Activated CD8-positive, alpha-beta T cell treated with anti-CD3 and anti-CD28 coated beads for 36 hours (primary cell): Measurements from ENCODE around the gene C1orf21. TPM values are rescaled to one million over a fixed set of nuclear protein-coding genes. Genes with fewer than 3 reads are reported as not detected.

Experiments used
- ATAC-seq: fragments of 200-7000 bp; cut with Tn5 transposase; one replicate; pipeline ENCODE4 v1.10.0; 2021; ENCODE audit warnings: mild to moderate bottlenecking, moderate library complexity
- CTCF ChIA-PET: fragments of 350-600 bp; sonication (Branson Sonifier 250); formaldehyde crosslinking; loops from one replicate; lab custom pipeline; 2021; ENCODE audit warnings: antibody characterized with exemption; lab: Charles Lee
- POLR2A ChIA-PET: fragments of 350-600 bp; sonication (Branson Sonifier 250); formaldehyde crosslinking; loops from one replicate; lab custom pipeline; 2021; ENCODE audit warnings: antibody characterized with exemption; lab: Charles Lee
- DNase-seq: peaks from one replicate; pipeline ENCODE4 v3.0.0-alpha.2; 2020
- H3K27ac Mint-ChIP-seq: one replicate; pipeline ENCODE4 v1.8.0; 2021; ENCODE audit warnings: mild to moderate bottlenecking, mixed read lengths
- H3K27me3 Mint-ChIP-seq: one replicate; pipeline ENCODE4 v1.8.0; 2021; ENCODE audit warnings: mixed read lengths
- H3K36me3 Mint-ChIP-seq: one replicate; pipeline ENCODE4 v1.8.0; 2021; ENCODE audit warnings: low read depth, mixed read lengths
- H3K4me1 Mint-ChIP-seq: one replicate; pipeline ENCODE4 v1.8.0; 2021; ENCODE audit warnings: low read depth, mixed read lengths
- H3K4me3 Mint-ChIP-seq: one replicate; pipeline ENCODE4 v1.8.0; 2021; ENCODE audit warnings: mild to moderate bottlenecking, moderate library complexity, mixed read lengths
- H3K9me3 Mint-ChIP-seq: one replicate; pipeline ENCODE4 v1.8.0; 2021; ENCODE audit warnings: mixed read lengths
- CTCF ChIP-seq: fragments of 200-600 bp; IDR thresholded peaks from one replicate; pipeline ENCODE4 v1.8.0; 2022; ENCODE audit warnings: antibody characterized with exemption, mild to moderate bottlenecking
- intact Hi-C: fragments of 100-400 bp; cut with micrococcal nuclease; formaldehyde crosslinking; loops from one replicate; pipeline ENCODE4 v1.10.0; 2022
- total RNA-seq, 2 experiments: library from RNA; stranded (reverse); gene quantifications; one replicate each; pipeline ENCODE4 v1.2.3, GENCODE V29; 2021

The C1orf21 gene
- total RNA-seq, 2 experiments from 2014 or later, result 3.8 to 4.6 TPM

- DNase-seq (no peak), ATAC-seq (no peak)
- ChIA-PET POLR2A (no interaction called here), CTCF (interaction anchor here (1.4 kb wide), 1 partner anchor 9 kb away, joined by 3 read pairs; no protein-coding TSS in a partner anchor)
- no peak for TF ChIP-seq CTCF
- Mint-ChIP-seq H3K27me3 (peaks cover 10% of the 10 kb centered on the region), H3K9me3 (no peaks in the 10 kb centered on the region), H3K4me1 (no peaks in the 10 kb centered on the region), H3K27ac (no peak overlapping the region), H3K4me3 (no peak overlapping the region), H3K36me3 (no peaks in the 10 kb centered on the region)
- intact Hi-C loops, result no loop called here
Observed at GRCh38 chr1:184370850-184371249, 16.0 kb upstream of the C1orf21 start.

- ATAC-seq (no peak), DNase-seq (no peak)
- intact Hi-C loops, result no loop called here
- POLR2A ChIA-PET, result no interaction called here
- Mint-ChIP-seq H3K4me3 (no peak overlapping the region), H3K27me3 (peaks cover 12% of the 10 kb centered on the region), H3K9me3 (no peaks in the 10 kb centered on the region), H3K27ac (no peak overlapping the region), H3K4me1 (no peaks in the 10 kb centered on the region), H3K36me3 (no peaks in the 10 kb centered on the region)
- no peak for TF ChIP-seq CTCF
- CTCF ChIA-PET, result no interaction called here
Observed at GRCh38 chr1:184373155-184373554, 13.7 kb upstream of the C1orf21 start.

- H3K27ac Mint-ChIP-seq, result no peak overlapping the region
- no peak for TF ChIP-seq CTCF
Observed at GRCh38 chr1:184376369-184376768, 10.5 kb upstream of the C1orf21 start.

GRCh38 chr1:184379111-184379752 lies 7.6 kb upstream of the C1orf21 start:
- CTCF ChIA-PET, result no interaction called here
- no peak for TF ChIP-seq CTCF
- intact Hi-C loops, result no loop called here
- no peaks in the 10 kb centered on the region for H3K9me3 Mint-ChIP-seq
- H3K27ac Mint-ChIP-seq, result no peak overlapping the region
- no peaks in the 10 kb centered on the region for H3K36me3 Mint-ChIP-seq
- ATAC-seq (no peak), DNase-seq (no peak)
- H3K4me3 Mint-ChIP-seq, result no peak overlapping the region
- H3K4me1 Mint-ChIP-seq, result no peaks in the 10 kb centered on the region
- POLR2A ChIA-PET, result no interaction called here
- H3K27me3 Mint-ChIP-seq, result peaks cover 17% of the 10 kb centered on the region

More at GRCh38 chr1:184376369-184376768, 10.5 kb upstream of the C1orf21 start:
- H3K36me3 Mint-ChIP-seq, result no peaks in the 10 kb centered on the region
- no peak for DNase-seq
- intact Hi-C loops, result no loop called here
- ChIA-PET POLR2A (no interaction called here), CTCF (no interaction called here)
- H3K27me3 Mint-ChIP-seq, result peaks cover 7% of the 10 kb centered on the region
- H3K9me3 Mint-ChIP-seq, result no peaks in the 10 kb centered on the region
- no peaks in the 10 kb centered on the region for H3K4me1 Mint-ChIP-seq
- no peak for ATAC-seq
- no peak overlapping the region for H3K4me3 Mint-ChIP-seq

GRCh38 chr1:184380468-184380867 lies 6.4 kb upstream of the C1orf21 start:
- no peaks in the 10 kb centered on the region for H3K36me3 Mint-ChIP-seq
- POLR2A ChIA-PET, result interaction anchor here (0.6 kb wide), 1 partner anchor 95 kb away, joined by 3 read pairs; no protein-coding TSS in a partner anchor
- ATAC-seq (no peak), DNase-seq (no peak)
- intact Hi-C loops, result no loop called here
- peaks cover 22% of the 10 kb centered on the region for H3K27me3 Mint-ChIP-seq
- no peaks in the 10 kb centered on the region for H3K4me1 Mint-ChIP-seq
- H3K9me3 Mint-ChIP-seq, result no peaks in the 10 kb centered on the region
- CTCF ChIA-PET, result interaction anchor here (1.4 kb wide), 1 partner anchor 283 kb away, joined by 4 read pairs; no protein-coding TSS in a partner anchor
- no peak overlapping the region for H3K4me3 Mint-ChIP-seq
- TF ChIP-seq CTCF, result no peak
- no peak overlapping the region for H3K27ac Mint-ChIP-seq
